ENCODE results near the gene ZNF345.

ZNF345 gene

DNA sequence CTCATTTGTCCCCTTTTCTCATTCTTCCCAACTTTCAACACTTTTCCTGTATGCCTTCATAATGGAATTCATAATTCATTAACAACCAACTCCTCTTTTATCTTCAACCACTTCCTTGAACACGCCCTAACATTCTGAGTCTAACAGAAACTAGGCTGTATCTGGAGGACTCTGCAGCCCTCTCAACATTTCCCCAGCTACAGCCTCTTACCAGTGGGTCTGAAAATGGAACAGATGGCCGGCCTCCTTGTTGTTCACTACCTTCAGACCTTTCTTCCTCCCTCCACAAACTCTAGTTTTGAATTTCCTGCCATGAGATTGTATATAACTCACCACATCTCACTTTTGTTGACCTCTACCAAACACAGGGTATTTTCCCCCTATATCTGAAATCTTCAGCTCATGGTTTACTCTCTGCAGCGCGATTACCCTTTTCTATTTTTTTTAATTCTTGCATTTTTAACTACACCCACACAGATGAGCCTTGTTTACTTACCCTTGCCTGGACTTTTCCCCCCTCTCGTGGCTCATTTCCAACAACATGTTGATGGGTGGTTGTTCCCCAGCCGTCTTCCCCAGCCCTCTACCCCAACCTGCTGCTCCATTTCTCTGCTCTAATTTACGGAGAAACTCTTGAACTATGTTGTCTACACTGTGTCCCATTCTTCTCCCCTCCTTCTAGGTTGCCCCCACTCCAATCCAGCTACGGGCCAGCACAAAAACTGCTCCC, 13.3 kb upstream of the ZNF345 start:
- Histone ChIP-seq H3K4me2 (ENCODE audit: low read length) (peak overlapping the region; percentile 75), H3K9me3 (ENCODE audit: low read length) (peaks cover 15% of the 10 kb centered on the region), H3K27ac (ENCODE audit: low read depth, low read length, poor library complexity, severe bottlenecking) (peak overlapping the region; percentile 69), H3K36me3 (ENCODE audit: insufficient read depth, low read length) (peaks cover 38% of the 10 kb centered on the region), H4K20me1 (ENCODE audit: insufficient read depth, low read length) (no peaks in the 10 kb centered on the region), H3F3A (ENCODE audit: insufficient read depth, low read length) (no peaks in the 10 kb centered on the region), H3K9ac (ENCODE audit: low read length) (peak overlapping the region; percentile 66), H3K4me3 (ENCODE audit: low read depth, low read length, poor library complexity, severe bottlenecking) (peak overlapping the region; percentile 66), H3K9me2 (ENCODE audit: low read depth, low read length) (no peaks in the 10 kb centered on the region), H3K27me3 (ENCODE audit: insufficient read depth, low read length) (no peaks in the 10 kb centered on the region), H3K79me2 (ENCODE audit: insufficient read depth, low read length) (no peaks in the 10 kb centered on the region), H2AFZ (ENCODE audit: low read length) (no peak overlapping the region), H3K4me1 (ENCODE audit: insufficient read depth, low read length, severe bottlenecking) (peaks cover 13% of the 10 kb centered on the region)
- TF ChIP-seq EZH2 (IDR thresholded peaks at IDR 0.05; ENCODE audit: borderline replicate concordance, low read length): no peak
- TF ChIP-seq, protein P1, sequence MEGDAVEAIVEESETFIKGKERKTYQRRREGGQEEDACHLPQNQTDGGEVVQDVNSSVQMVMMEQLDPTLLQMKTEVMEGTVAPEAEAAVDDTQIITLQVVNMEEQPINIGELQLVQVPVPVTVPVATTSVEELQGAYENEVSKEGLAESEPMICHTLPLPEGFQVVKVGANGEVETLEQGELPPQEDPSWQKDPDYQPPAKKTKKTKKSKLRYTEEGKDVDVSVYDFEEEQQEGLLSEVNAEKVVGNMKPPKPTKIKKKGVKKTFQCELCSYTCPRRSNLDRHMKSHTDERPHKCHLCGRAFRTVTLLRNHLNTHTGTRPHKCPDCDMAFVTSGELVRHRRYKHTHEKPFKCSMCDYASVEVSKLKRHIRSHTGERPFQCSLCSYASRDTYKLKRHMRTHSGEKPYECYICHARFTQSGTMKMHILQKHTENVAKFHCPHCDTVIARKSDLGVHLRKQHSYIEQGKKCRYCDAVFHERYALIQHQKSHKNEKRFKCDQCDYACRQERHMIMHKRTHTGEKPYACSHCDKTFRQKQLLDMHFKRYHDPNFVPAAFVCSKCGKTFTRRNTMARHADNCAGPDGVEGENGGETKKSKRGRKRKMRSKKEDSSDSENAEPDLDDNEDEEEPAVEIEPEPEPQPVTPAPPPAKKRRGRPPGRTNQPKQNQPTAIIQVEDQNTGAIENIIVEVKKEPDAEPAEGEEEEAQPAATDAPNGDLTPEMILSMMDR (IDR thresholded peaks at IDR 0.05; ENCODE audit: low read length): no peak

DNA sequence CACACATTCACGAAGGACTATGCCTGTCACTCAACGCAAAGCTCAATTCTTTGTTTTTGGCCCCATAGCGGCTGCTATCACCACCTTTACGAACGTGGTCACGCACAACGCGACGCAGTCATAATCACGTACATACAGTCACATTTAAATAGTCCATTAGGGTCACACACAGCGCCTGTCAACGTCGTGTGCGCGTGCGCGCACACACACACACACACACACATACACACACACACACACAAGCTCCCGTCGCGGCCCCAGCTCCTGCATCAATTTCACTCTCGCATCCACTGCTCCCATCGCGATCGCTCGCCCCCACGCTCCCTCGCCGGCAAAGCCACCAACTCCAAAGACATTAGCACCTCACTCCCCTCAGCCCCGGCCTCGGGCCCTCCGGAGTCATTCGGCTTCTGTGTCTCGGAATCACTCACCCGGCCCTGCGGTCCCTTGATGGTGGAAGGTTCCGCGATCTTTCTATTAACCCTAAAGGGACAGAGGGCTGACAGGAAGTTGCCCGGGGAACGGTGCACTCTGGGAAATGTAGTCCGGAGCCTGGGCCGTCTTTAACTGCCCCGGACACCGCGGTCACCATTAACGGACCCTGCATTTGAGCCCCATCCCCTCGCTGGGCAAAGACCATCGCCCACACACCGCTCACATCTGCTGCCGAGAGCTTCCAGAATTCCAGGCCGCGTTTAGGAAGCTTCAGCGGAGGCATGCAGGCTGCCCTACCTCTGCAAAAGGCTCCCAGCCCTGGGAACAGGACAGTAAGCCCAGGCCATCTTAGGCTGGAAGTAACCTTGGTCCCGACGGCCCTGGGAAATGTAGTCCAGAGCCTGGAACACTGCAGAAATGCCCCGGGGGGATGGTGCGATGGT, 12.5 kb upstream of the ZNF345 start, which contains the start of gene ZNF790:
Gene ZNF790 (minus strand): TSS at position 482 of the 878 bp plus-strand sequence. CDS start 12,768 bp downstream, outside the sequence.
- H3F3A ChIP-seq (ENCODE audit: insufficient read depth, low read length): no peaks in the 10 kb centered on the region

DNA sequence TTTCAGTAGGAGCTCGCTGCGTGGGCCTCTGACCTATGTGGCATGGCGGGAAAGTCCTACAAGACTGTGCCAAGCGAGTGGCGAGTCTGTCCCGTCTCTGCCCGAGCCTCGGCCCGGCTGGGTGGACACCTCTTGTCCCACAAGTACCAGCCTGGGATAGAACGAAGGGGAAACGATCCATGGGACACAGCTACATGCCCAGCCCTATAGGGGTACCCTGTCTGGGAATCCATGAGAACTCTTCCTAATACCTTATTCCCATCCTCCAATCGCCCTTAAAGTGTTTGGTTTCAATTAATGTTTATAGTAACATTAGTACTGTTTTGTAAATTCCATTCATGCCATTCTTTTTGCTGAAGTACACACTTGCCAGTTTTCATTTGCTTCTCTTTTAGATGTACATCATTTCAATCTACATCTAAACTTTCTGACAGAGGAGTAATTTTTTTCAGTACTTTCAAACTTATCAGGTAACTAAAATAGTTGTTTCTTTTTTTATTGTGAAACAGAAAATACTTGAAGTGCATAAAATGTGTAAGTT, 11.8 kb upstream of the ZNF345 start:
- H3K9me2 ChIP-seq (ENCODE audit: low read depth, low read length): no peaks in the 10 kb centered on the region
- peak overlapping the region; percentile 75 for H3K4me2 ChIP-seq (ENCODE audit: low read length)
- peaks cover 14% of the 10 kb centered on the region; the same call in 1 of the 2 replicates for H3K9me3 ChIP-seq (ENCODE audit: low read length)
- TF ChIP-seq EZH2 (IDR thresholded peaks at IDR 0.05; ENCODE audit: borderline replicate concordance, low read length): no peak
- TF ChIP-seq, protein P1 (IDR thresholded peaks at IDR 0.05; ENCODE audit: low read length): no peak
- no peaks in the 10 kb centered on the region for H3K79me2 ChIP-seq (ENCODE audit: insufficient read depth, low read length)
- no peak overlapping the region for H2AFZ ChIP-seq (ENCODE audit: low read length)
- peaks cover 31% of the 10 kb centered on the region for H3K36me3 ChIP-seq (ENCODE audit: insufficient read depth, low read length)
- H3K27me3 ChIP-seq (ENCODE audit: insufficient read depth, low read length): no peaks in the 10 kb centered on the region
- H4K20me1 ChIP-seq (ENCODE audit: insufficient read depth, low read length): no peaks in the 10 kb centered on the region
- peaks cover 13% of the 10 kb centered on the region for H3K4me1 ChIP-seq (ENCODE audit: insufficient read depth, low read length, severe bottlenecking)
- H3K4me3 ChIP-seq (ENCODE audit: low read depth, low read length, poor library complexity, severe bottlenecking): peak overlapping the region; percentile 66
- no peak overlapping the region for H3K27ac ChIP-seq (ENCODE audit: low read depth, low read length, poor library complexity, severe bottlenecking)
- H3K9ac ChIP-seq (ENCODE audit: low read length): no peak overlapping the region
- no peaks in the 10 kb centered on the region for H3F3A ChIP-seq (ENCODE audit: insufficient read depth, low read length)

More for the DNA sequence above, 12.5 kb upstream of the ZNF345 start, which contains the start of gene ZNF790:
- TF ChIP-seq EZH2 (IDR thresholded peaks at IDR 0.05; ENCODE audit: borderline replicate concordance, low read length): no peak
- TF ChIP-seq, protein P1 (IDR thresholded peaks at IDR 0.05; ENCODE audit: low read length): no peak
- Histone ChIP-seq H3K4me1 (ENCODE audit: insufficient read depth, low read length, severe bottlenecking) (peaks cover 13% of the 10 kb centered on the region), H3K79me2 (ENCODE audit: insufficient read depth, low read length) (no peaks in the 10 kb centered on the region), H3K27me3 (ENCODE audit: insufficient read depth, low read length) (no peaks in the 10 kb centered on the region), H3K9ac (ENCODE audit: low read length) (peak within 1 kb of the TSS; percentile 66), H2AFZ (ENCODE audit: low read length) (no peak within 1 kb of the TSS), H4K20me1 (ENCODE audit: insufficient read depth, low read length) (no peaks in the 10 kb centered on the region), H3K36me3 (ENCODE audit: insufficient read depth, low read length) (peaks cover 34% of the 10 kb centered on the region), H3K4me3 (ENCODE audit: low read depth, low read length, poor library complexity, severe bottlenecking) (peak within 1 kb of the TSS; percentile 66), H3K9me3 (ENCODE audit: low read length) (peaks cover 12% of the 10 kb centered on the region; the same call in 1 of the 2 replicates), H3K27ac (ENCODE audit: low read depth, low read length, poor library complexity, severe bottlenecking) (peak within 1 kb of the TSS; percentile 69), H3K4me2 (ENCODE audit: low read length) (peak within 1 kb of the TSS; percentile 75), H3K9me2 (ENCODE audit: low read depth, low read length) (no peaks in the 10 kb centered on the region)
